ENCODE results near the gene OR4D2. TPM values are rescaled to one million over a fixed set of nuclear protein-coding genes. Genes with fewer than 3 reads are reported as not detected.

OR4D2 gene
- total and polyA plus RNA-seq, 4 donors = not detected

GRCh38 chr17:58158181-58158580, 8.6 kb upstream of the OR4D2 start:
- H3K9ac ChIP-seq (ENCODE audit: low read depth in 1 of 2, low read length in 2 of 2) = no peak overlapping the region
- H3K9me3 ChIP-seq (ENCODE audit: control insufficient read depth in 4 of 4, low read length in 3 of 4) = peaks cover 0 to 2% (median 0%) of the 10 kb centered on the region in 4 donors
- peaks cover 0 to 8% (median 2%) of the 10 kb centered on the region in 4 donors for H3K4me1 ChIP-seq (ENCODE audit: control insufficient read depth in 4 of 4, insufficient read depth in 4 of 4, low read length in 3 of 4)
- no peak for DNase-seq (ENCODE audit: low spot score)
- no peak overlapping the region for H3K4me3 ChIP-seq (ENCODE audit: low read depth in 1 of 3, low read length in 3 of 3)
- TF ChIP-seq, protein P1, sequence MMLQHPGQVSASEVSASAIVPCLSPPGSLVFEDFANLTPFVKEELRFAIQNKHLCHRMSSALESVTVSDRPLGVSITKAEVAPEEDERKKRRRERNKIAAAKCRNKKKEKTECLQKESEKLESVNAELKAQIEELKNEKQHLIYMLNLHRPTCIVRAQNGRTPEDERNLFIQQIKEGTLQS (IDR thresholded peaks at IDR 0.05) = no peak
- TF ChIP-seq RAD21 (IDR thresholded peaks at IDR 0.05) = no peak
- TF ChIP-seq JUND (IDR thresholded peaks at IDR 0.05) = no peak
- TF ChIP-seq HNF4G (IDR thresholded peaks at IDR 0.05) = no peak
- no peak for TF ChIP-seq SP1 (IDR thresholded peaks at IDR 0.05)
- no peak for TF ChIP-seq NR2F2 (IDR thresholded peaks at IDR 0.05)
- TF ChIP-seq FOXA2 (IDR thresholded peaks at IDR 0.05) = no peak
- no peak for TF ChIP-seq EGR1 (IDR thresholded peaks at IDR 0.05; ENCODE audit: low read depth in 2 of 2)
- no peak for TF ChIP-seq GABPA (IDR thresholded peaks at IDR 0.05 in 1 of 2, conservative IDR thresholded peaks at IDR 0.05 in 1 of 2)
- TF ChIP-seq HNF4A (conservative IDR thresholded peaks at IDR 0.05) = no peak
- TF ChIP-seq ZBTB33 (IDR thresholded peaks at IDR 0.05) = no peak
- no peak for TF ChIP-seq TAF1 (conservative IDR thresholded peaks at IDR 0.05)
- 68% methylated on average over 2 of the region's 2 CpGs for WGBS
- no peaks in the 10 kb centered on the region for H3K36me3 ChIP-seq (ENCODE audit: control insufficient read depth in 4 of 4, insufficient read depth in 3 of 4, low read depth in 1 of 4, low read length in 3 of 4)
- no peak overlapping the region for H3K27ac ChIP-seq (ENCODE audit: low read depth in 1 of 2, low read length in 2 of 2)
- H3K27me3 ChIP-seq (ENCODE audit: control insufficient read depth in 4 of 4, insufficient read depth in 4 of 4, low read length in 3 of 4) = peaks cover 2 to 14% (median 8%) of the 10 kb centered on the region in 4 donors

GRCh38 chr17:58161566-58161965, 5.2 kb upstream of the OR4D2 start:
- no peak for TF ChIP-seq REST (IDR thresholded peaks at IDR 0.05)
- TF ChIP-seq RXRA (IDR thresholded peaks at IDR 0.05) = no peak
- no peak for TF ChIP-seq SP1 (IDR thresholded peaks at IDR 0.05)
- TF ChIP-seq RAD21 (IDR thresholded peaks at IDR 0.05) = no peak
- no peak for TF ChIP-seq HNF4A (conservative IDR thresholded peaks at IDR 0.05)
- TF ChIP-seq, protein P2, sequence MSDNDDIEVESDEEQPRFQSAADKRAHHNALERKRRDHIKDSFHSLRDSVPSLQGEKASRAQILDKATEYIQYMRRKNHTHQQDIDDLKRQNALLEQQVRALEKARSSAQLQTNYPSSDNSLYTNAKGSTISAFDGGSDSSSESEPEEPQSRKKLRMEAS (IDR thresholded peaks at IDR 0.05) = no peak
- no peak for TF ChIP-seq CTCF (IDR thresholded peaks at IDR 0.05; ENCODE audit: low read depth, low read length, missing input control)
- TF ChIP-seq EGR1 (IDR thresholded peaks at IDR 0.05; ENCODE audit: low read depth in 2 of 2) = no peak
- no peak for TF ChIP-seq FOXA1 (IDR thresholded peaks at IDR 0.05)
- DNase-seq (ENCODE audit: low spot score) = no peak
- Histone ChIP-seq H3K27ac (ENCODE audit: low read depth in 1 of 2, low read length in 2 of 2) (no peak overlapping the region), H3K9me3 (ENCODE audit: control insufficient read depth in 4 of 4, low read length in 3 of 4) (peaks cover 0 to 2% (median 0%) of the 10 kb centered on the region in 4 donors), H3K4me1 (ENCODE audit: control insufficient read depth in 4 of 4, insufficient read depth in 4 of 4, low read length in 3 of 4) (peaks cover 0 to 8% (median 2%) of the 10 kb centered on the region in 4 donors), H3K36me3 (ENCODE audit: control insufficient read depth in 4 of 4, insufficient read depth in 3 of 4, low read depth in 1 of 4, low read length in 3 of 4) (no peaks in the 10 kb centered on the region), H3K27me3 (ENCODE audit: control insufficient read depth in 4 of 4, insufficient read depth in 4 of 4, low read length in 3 of 4) (peaks cover 0 to 6% (median 4%) of the 10 kb centered on the region in 4 donors), H3K9ac (ENCODE audit: low read depth in 1 of 2, low read length in 2 of 2) (no peak overlapping the region), H3K4me3 (ENCODE audit: low read depth in 1 of 3, low read length in 3 of 3) (no peak overlapping the region)
- WGBS = 61% methylated on average over 3 of the region's 3 CpGs

Data from liver (tissue), 9 donors.